Stimulated activated CD8-positive, alpha-beta memory T cell treated with anti-CD3 and anti-CD28 coated beads, Interleukin-15, amount 100 ng/mL, for 1 hour (primary cell): Measurements from ENCODE around the gene ZNF408.

Source experiments
- DNase-seq: peaks from one replicate; pipeline ENCODE4 v3.0.0-alpha.2; 2020; ENCODE audit warnings: low read depth

The ZNF408 gene

DNA sequence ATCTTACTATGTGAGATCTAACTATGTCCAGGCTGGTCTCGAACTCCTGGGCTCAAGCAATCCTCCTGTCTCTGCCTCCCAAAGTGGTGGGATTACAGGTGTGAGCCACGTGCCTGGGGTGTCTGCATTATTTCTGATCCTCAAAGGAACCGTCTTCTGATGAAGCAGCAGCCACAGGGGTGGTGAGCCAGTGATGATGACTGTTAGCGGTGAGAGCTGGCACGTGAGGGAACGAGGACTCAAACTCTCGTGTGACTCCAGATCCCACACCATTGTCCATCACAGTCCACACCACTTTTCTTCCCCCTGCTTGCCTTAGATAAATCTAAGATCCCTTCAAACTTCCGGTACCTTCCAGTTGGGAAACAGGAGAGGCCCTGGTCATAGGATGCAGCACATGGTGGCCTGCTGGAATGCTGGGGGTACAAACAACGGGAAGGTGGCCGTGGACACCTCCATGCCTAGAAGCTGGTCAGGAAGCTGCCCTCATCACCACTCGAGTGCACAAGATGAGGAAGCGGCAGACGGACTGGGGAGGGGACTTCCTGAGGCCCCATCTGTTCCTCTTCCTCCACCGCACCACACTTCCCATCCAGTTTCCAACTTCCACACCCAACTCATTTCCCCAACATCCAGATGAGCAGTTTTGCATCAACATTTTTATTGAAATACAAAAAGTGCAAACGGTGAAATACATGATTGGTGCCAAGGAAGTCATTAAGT is 24.2 kb upstream of the ZNF408 start:
- no peak for DNase-seq

DNA sequence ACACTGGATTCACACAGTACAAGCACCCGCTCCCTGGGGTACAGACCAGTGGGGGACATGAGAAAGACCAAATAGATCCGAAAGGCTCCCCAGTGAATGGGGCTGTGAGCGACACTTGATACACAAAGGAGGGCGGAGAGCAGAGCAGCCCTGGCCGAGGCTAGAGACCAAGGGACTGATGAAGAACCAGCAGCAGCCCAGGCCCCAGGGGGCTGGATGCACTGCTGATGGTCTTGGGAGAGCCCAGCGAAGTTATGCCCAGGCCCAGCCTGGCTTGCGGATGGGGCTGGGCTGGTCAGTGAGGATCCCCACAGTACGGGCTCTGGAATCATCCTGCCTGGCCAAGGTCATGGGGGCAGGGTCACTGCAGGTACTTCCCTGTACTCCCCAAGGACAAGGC is 23.7 kb upstream of the ZNF408 start:
- DNase-seq, result no peak

DNA sequence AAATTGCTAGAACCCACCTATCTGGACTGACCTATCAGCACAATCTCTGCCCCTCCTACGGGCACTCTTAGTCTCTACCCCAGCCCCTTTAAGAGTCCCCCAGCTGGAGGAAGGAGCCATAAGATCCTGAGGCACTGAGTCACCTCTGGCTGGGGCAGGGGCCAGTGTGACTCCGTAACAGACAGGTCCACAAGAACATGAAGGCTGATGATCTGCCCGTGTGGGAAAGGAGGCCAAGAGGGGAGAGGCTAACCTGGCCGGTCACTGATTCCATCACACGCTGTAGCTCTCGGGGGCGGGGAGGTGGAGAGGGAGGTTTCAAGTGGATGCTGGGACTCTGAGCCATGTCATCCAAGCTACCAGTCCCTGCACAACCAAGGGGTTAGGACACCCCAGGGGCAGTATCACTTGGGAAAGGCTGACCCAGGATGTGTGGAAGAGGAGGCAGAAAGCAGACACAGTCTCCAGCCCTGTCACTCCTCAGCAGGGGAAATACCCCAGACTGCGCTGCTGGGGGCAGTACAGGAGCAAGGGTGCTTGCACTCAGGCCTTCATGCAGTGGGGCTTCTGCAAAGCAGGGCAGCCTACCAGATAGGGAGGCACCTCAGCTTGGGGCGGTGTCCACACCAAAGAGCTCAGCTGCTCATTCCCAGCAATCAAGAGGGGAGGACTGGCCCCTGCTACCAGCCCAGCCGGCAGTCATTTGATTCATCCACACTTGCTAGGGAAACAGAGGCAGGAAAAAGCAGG is 22.7 kb upstream of the ZNF408 start:
- no peak for DNase-seq

DNA sequence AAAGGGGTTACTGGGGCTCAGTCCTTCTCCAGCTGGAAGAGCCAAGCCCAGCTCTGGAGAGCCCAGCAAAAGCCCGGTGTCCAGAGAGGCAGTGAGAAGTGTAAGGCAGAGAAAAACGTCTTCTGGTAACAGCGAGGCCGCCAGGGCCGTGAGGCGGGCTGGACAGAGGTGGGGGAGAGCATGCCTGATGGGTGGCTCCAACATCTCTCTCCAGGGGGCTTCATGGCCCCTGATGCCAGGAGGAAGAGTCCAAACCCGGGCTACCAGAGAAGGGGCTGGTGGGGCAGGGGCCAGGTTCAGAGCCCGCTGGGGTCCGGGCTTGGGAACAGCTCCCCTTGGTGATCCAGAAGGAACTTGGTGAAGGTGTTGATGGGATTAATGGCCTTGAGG is 22.1 kb upstream of the ZNF408 start:
- no peak for DNase-seq

DNA sequence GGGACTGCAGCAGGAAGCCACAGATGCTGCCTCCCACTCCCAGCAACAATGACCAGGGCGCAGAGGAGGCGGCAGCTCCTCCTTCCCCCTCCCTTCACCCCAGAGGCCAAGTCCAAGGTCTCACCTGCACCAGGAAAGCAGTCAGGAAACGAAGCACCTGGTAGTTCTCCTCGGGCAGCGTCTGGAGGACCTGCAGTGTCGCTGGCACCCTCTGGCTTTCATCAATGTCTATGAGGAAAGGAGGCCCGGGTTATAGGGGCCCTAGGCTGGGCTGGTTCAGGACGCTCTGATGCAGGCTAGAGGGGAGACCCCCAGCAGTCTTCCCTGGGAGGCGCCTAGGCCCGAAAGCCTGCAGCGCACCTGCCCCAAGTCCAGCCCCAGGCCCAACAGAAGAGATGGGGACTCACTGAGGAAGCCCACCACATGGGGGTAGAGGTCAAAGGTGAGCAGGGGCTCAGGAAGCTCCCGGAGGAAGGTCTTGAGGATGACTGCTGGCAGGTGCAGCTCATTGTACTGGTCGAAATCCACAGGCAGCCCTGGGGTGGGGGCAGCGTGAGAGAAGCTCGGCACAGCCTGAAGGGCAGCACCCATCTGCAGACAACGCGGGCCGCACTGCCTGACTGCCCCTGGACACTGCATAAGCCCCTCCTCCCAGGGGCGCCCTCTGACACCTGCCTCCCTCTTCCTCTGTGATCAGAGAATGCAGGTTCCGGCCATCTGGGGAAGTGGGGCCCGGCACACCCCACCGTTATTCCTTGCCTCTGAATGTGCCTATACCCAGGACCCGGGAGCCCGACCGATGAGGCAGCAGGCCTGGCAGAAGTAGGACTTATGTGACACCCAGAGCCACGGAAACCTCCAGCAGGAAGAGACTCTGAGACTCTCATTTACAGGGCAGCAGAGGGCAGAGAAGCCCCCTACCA is 21.3 kb upstream of the ZNF408 start:
- no peak for DNase-seq

DNA sequence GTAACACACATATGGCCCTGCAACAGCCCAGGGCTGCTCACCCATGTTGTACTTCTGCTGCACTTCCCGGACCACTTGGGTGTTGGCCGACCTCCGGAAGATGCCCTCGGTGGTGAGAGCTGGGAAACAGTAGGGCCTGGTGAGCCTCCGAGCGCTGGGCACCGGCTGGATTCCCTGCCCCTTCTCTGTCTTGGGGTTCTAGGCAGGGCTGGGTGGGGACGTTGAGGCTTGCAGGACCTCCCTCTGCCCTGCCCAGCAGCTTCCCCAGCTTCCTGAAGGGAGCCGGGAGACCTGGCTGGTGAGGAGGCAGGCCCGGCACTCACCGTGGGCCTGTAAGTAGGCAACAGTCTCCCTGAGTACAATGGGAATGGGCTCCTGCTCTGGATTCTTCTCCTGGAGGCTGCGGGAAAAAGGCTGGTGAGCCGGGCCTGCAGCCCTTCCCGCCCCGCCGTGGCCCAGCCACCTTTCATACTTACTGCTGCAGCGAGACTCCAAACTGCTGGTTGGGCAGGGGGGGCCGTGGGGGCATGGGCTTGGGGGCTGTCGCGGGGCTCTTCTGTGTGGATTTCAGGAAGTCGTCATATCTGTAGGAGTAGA is 20.6 kb upstream of the ZNF408 start:
- DNase-seq, result no peak

DNA sequence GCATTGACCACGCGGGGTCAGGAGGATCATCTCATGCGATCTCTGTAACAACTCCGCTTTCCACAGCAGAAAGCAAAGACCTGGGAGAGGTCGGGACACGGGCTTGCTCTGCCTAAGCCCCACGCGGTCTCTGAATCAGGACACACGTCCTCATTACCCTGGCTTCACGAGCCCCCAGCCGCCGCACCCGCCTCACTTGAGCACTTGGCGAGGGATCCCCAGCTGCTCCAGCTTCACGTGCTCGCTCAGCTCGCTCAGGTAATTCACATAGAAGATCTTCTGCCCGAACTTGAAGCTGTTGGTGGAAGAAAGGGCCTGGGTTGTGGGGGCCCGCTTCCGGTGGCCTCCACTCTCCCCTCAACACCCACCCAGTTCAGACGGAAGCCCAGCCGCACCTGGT is 20.0 kb upstream of the ZNF408 start:
- DNase-seq, result no peak

DNA sequence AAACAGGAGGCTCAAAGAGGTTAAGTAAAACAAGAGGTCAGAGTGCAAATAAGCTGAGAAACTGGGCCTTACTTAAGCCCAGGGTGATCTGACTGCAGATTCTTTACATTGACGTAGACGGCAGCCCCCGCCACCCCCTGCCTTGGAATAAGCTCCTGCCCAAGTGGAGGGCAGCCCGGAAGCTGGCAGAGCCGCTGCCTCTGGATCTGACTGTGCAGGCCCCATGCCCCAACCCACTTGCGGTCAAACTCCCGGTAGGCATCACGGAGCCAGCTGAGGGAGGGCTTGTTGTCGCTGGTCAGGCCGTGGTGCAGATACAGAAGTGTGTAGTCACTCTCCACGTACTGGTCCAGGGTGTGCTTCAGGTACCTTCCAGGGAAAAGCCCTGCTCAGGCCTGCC is 19.0 kb upstream of the ZNF408 start:
- no peak for DNase-seq

DNA sequence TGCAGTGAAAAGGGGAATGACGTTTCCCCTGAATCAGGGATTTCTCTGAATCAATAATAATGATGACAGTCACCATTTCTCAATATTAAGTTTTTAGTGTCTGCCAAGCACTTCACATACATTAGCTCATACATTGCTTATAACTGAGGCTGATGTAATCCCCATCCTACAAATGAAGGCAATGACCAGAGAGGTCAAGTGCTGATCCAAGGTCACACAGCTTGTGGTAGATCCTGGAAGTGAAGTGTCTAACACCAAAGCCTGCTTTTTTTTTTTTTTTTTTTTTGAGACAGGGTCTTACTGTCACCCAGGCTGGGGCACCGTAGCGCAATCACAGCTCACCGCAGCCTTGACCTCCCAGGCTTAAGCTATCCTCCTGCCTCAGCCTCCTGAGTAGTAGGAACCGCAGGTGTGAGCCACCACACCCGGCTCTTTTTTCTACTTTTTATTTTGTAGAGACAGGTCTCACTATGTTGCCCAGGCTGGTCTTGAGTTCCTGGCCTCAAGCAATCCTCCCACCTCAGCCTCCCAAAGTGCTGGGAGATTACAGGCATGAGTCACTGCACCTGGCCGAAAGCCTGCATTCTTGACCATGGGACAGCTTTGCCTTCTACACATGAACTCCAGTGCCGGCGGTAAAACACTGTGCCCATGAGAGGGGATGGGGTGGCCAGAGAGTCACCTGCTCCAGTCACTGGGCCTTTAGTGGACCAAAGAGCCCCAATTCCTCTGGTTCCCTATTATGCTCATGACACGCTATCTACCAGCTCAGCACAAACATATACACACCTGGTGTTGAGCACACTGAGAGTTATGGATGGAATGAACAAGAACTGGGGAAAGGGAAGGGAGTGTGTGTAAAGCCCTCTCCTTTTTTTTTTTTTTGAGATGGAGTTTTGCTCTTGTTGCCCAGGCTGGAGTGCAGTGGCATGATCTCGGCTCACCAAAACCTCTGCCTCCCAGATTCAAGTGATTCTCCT is 17.8 kb upstream of the ZNF408 start:
- DNase-seq, result no peak

DNA sequence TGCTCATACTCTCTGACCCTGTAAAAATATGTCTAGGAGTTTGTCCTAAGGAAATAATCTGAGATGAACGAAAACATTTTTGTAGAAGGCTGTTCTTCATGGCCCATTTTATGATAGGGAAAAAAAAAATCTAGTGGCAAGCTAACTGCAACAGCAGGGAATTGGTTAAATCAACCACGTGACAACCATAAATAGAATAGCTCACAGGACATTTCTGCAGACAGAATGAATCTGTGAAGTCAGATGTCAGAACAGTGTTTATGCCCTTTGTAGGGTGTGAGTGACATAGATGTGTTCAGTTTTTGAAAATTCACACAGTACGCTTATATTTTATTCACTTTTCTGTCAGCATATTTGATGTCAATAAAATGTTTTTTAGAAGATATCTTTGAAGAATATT is 16.5 kb upstream of the ZNF408 start:
- DNase-seq, result no peak

DNA sequence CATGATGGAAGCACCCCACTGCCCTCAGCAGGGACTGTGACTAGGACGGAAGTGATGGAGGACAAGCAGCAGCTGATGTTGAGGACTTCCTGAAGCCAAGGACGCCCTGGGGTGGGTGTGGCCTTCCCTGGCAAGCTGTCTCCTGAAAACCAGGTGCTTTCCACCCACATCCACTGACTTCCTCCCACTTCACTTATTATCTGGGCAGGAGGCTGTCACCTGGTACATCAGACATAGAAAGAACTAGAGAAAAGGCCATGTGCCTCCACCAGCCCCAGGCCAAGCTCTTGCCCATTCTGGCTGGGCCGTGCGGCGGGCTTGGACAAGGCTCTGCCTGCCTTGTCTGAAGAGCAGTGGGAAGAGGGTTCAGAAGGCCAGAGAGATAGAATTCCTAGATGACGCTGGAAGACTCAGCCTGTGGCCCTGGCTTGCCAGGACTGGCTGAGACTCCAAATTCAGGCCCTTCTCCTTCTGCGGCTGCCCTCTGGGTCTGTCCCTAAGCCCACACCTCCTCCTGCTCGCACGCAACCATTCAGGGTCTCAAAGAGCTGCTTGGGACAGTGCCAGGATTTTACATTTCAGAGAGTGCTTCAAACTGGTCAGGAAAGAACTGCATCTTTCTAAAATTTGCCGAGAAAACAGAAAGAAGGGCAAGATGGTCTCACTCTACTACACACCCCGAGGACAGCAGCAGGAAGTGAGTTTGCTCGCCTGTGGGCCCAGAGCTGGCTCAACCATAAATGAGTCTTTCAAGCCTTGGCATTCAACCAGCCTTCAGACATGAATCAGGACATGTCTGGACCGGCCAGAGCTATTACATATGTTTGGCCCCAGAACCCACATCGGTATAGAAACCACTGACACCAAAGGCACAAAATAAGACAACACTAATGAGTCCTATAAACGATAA is 13.7 kb upstream of the ZNF408 start:
- DNase-seq, result no peak

DNA sequence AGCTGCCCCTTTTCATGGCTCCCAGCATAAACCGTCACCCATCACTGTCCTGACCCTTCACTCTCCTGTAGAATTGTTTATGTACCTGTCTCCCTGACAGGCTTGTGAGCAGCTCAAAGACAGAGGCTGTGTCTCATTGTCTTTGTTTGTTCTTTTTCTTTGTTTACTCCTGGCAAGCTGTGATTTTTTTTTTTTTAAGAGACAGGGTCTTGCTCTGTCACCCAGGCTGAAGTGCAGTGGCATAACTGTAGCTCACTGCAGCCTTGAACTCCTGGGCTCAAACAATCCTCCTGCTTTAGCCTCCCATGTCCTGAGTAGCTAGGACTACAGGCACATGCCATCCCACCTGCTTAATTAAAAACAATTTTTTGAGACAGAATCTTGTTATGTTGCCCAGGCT is 10.1 kb upstream of the ZNF408 start:
- no peak for DNase-seq

DNA sequence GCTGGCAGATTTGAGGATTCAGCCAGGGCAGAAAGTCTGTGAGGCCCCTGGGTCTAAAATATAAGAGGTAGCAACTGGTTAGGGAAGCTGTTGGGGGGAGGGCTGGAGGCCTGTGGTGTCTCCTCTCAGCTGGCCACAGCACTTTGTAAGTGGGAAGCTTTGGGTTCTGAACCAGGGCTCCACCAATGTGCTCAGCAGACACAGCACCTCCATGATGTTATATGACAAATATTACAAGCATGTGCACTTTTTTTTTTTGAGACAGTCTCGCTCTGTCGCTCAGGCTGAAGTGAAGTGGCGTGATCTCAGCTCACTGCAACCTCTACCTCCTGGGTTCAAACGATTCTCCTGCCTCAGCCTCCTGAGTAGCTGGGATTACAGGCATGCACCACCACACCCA is 8.4 kb upstream of the ZNF408 start:
- DNase-seq, result no peak

DNA sequence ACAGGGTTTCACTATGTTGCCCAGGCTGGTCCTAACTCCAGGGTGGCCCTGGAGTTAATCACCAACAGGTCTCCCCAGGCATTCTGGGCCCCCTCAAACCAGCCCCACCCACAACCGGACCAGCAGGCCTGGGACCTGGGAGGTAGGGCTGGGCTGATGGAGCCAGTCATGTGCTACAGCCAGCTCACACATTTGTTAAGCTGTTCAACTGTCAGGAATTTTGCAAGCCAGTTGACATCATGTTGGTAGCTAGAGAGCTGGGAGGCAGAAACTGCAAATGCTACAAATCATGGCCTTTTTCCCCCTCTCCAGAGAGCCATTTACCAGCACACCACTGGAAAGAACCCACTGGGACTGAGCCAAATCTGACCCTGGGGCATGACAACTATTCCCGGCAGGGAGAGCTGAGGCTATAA is 7.2 kb upstream of the ZNF408 start:
- DNase-seq, result no peak

DNA sequence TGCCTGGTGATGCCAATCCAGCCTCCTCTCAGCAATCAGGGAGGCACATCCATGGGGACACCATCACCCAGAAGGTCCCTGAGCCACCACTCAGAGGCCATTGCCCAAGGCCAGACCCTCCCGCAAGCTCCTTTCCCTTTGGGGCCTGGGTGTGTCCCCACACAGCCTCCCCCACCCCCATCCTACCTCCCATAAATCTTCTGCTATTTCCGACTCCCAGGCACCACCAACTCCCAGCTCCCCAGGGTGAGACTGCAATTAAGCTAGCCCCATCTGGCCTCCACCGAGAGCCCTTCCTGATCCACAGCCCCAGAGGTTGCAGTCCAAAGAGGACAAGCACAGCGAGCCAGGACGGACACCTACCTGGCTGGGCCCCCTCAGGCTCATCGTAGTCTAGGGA is 6.8 kb upstream of the ZNF408 start:
- DNase-seq, result no peak

DNA sequence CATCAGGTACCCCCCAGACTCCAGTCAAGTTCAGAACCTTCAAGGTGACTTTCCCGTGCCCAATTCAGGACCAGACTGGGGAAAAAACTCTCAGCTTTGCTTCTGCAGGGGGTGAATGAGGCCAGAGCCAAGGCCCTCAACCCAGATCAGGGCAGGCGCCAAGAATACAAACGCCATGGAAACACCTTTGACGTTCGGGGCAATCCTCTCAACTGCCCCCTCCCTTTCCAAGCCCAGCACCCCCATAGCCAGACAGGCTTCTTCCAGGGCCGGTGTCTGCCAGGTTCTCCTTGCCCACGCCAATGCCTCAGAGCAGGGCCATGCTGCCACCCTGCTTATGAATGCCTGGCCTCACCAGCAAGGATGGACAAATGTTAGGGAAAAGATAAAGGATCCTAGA is 6.2 kb upstream of the ZNF408 start:
- no peak for DNase-seq

DNA sequence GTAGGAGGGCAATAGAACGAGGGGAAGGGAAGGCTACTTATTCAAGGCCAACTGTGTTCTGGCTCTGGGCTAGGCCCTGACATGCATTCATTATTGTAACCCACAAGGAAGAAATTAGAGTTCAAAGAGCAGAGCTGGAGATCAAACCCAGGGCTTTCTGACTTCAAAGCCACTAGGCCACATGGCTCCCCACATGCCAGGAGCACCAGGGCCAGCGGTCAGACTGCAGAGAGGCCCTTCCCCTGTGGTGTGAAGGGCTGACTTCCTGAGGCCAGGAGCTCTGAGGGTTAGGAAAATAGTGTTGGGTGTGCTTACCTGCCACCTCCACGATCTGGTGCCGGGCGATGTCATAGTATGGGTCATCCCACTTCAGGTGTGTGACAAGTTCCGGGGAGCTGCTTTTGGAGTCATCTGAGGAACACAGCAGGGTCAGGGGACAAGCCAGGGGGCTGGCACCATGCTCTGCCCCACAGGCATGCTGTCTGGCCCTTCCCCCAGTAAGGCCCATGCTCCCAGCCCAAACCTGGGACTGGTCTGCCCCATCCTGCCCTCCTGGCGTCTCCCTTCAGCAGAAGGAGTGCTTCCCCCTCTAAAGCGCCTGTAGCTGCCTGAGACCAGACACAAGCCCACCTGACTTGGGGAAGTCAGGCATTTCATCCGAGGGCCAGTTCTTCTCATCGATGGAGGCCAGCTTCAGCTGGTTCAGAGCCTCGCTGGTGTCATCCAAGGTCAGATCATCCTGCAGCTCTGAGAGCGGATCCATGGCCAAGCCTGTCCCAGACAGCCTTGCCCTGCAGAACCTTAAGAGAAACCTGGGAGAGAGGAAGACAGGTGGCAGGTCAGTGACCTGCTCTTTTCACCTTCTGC is 5.3 kb upstream of the ZNF408 start:
- DNase-seq, result no peak

DNA sequence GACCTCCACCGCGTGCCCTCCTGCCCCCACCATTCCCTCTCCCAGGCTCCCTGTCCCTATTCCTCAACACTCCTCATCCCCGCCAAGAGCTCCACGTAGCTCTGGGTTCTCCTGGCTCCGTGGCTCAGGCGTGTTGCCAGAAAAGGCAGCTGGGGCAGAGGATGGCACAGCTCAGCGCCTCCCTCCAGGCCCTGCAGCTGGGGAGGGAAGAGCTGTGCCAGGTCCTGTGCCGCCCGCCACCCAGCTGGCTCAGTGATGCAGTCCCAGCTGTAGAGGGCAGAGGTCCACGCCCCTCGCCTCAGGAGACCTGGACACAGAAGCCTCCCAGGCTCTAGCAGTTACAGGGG is 4.6 kb upstream of the ZNF408 start:
- DNase-seq, result no peak

DNA sequence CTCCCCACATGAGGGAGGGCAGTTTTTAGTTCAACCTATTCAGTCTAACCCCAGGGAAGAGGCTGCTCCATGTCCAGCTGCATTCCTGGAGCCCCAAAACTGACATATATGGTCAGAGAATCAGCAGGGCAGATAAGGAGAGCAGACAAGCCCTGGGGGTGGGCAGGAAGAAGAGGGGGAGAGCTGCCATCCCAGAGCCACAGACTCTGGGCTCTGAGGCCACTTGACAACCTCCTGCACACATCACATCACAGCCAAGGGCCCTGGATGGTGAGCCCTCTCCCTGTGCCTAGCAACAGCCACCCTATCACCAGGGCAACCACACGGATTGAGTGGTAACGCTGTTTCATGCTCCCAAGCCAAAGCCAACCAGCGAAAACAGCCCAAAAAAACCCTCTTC is 3.5 kb upstream of the ZNF408 start:
- DNase-seq, result no peak
